Measurements from ENCODE around the gene NRF1.

Gene NRF1

GRCh38 chr7:129714514-129715063, 103.1 kb downstream of the NRF1 start:
- TF ChIP-seq ZFX (IDR thresholded peaks at IDR 0.05): no peak
- no peak for TF ChIP-seq CTCF (conservative IDR thresholded peaks at IDR 0.05)
- H3K27ac ChIP-seq: no peak overlapping the region

GRCh38 chr7:129719980-129720732, 108.6 kb downstream of the NRF1 start:
- TF ChIP-seq ZFX (IDR thresholded peaks at IDR 0.05): no peak
- TF ChIP-seq CTCF (conservative IDR thresholded peaks at IDR 0.05): no peak
- H3K27ac ChIP-seq: no peak overlapping the region

- H3K27ac ChIP-seq: no peak overlapping the region
- no peak for TF ChIP-seq ZFX (IDR thresholded peaks at IDR 0.05)
- no peak for TF ChIP-seq CTCF (conservative IDR thresholded peaks at IDR 0.05)
These were observed 109.5 kb downstream of the NRF1 start for GRCh38 chr7:129721068-129721467.

GRCh38 chr7:129723679-129724078, 112.2 kb downstream of the NRF1 start:
- TF ChIP-seq ZFX (IDR thresholded peaks at IDR 0.05) (no peak), CTCF (conservative IDR thresholded peaks at IDR 0.05) (no peak)
- no peak overlapping the region for H3K27ac ChIP-seq

- H3K27ac ChIP-seq: no peak overlapping the region
- no peak for TF ChIP-seq ZFX (IDR thresholded peaks at IDR 0.05)
- TF ChIP-seq CTCF (conservative IDR thresholded peaks at IDR 0.05): no peak
These were observed 113.3 kb downstream of the NRF1 start for GRCh38 chr7:129724796-129725195.

- TF ChIP-seq ZFX (IDR thresholded peaks at IDR 0.05): no peak
- no peak for TF ChIP-seq CTCF (conservative IDR thresholded peaks at IDR 0.05)
- H3K27ac ChIP-seq: no peak overlapping the region
These were observed 117.5 kb downstream of the NRF1 start for GRCh38 chr7:129728875-129729467.

- H3K27ac ChIP-seq: no peak overlapping the region
- TF ChIP-seq ZFX (IDR thresholded peaks at IDR 0.05) (no peak), CTCF (conservative IDR thresholded peaks at IDR 0.05) (no peak)
These were observed 118.0 kb downstream of the NRF1 start for GRCh38 chr7:129729511-129729910.
